Prostate gland (tissue), 2 donors: ENCODE data around the gene TXNDC9. TPM values are rescaled to one million over a fixed set of nuclear protein-coding genes. Genes with fewer than 3 reads are reported as not detected.
"Not testable (repeated sequence)": the region's sequence is repeated elsewhere in the genome, so short reads cannot be mapped to it uniquely, and the experiment has no call there.

ENCODE experiments used
- DNase-seq: peaks from one replicate; pipeline ENCODE4 v3.0.0-alpha.2; 2019; ENCODE audit warnings: low spot score
- H3K27ac ChIP-seq, 2 donors: fragments of 200-600 bp; sonication (generic); 2 replicates each; pipeline ENCODE4 v1.5.1; 2017 to 2019
- H3K27me3 ChIP-seq: fragments of 200-600 bp; sonication (generic); replicated peaks from 2 replicates; pipeline ENCODE4 v1.5.1; 2019; ENCODE audit not compliant: insufficient read depth
- H3K36me3 ChIP-seq, 2 donors: fragments of 200-600 bp; sonication (generic); 1 replicate in 1 of 2; 2 replicates in 1 of 2; pipeline versions ENCODE4 v1.5.1 to v1.8.1; 2017 to 2019
- H3K4me1 ChIP-seq: fragments of 200-600 bp; sonication (generic); replicated peaks from 2 replicates; pipeline ENCODE4 v1.5.1; 2019
- H3K4me3 ChIP-seq, 2 donors: fragments of 200-600 bp; sonication (generic); 2 replicates each; pipeline ENCODE4 v1.5.1; 2017 to 2019
- H3K9me3 ChIP-seq: fragments of 200-600 bp; sonication (generic); 2 replicates; pipeline ENCODE4 v1.5.1; 2017
- CTCF ChIP-seq, 4 experiments: fragments of 200-600 bp in 2 of 4; fragments of 450-650 bp in 2 of 4; sonication (generic) in 2 of 4; IDR thresholded peaks; 1 replicate in 3 of 4; 2 replicates in 1 of 4; pipeline ENCODE4 v1.5.1; 2016 to 2019; ENCODE audit warnings: antibody characterized with exemption in 4 of 4, mild to moderate bottlenecking in 2 of 4, moderate library complexity in 2 of 4
- POLR2A ChIP-seq: fragments of 450-650 bp; IDR thresholded peaks from one replicate; pipeline ENCODE4 v1.6.1; 2016; ENCODE audit warnings: antibody characterized with exemption, mild to moderate bottlenecking
- POLR2AphosphoS5 ChIP-seq: sonication (generic); formaldehyde crosslinking; IDR thresholded peaks from one replicate; pipeline ENCODE4 v1.6.1; 2017; ENCODE audit warnings: antibody characterized with exemption
- WGBS: methylation state at CpG from one replicate; pipeline ENCODE4 v1.1.5; 2018; 5-methylcytosine and 5-hydroxymethylcytosine counted together
- intact Hi-C: fragments of 100-400 bp; cut with DNase I; formaldehyde crosslinking; loops from one replicate; pipeline ENCODE4 v1.14.2; 2022
- total RNA-seq, 2 donors: library from RNA; depleted of rRNA; stranded (reverse); fragments of >200 nt; gene quantifications; one replicate each; pipeline ENCODE4 v1.1.0, GENCODE V29; 2016

The TXNDC9 gene
- total RNA-seq, 2 donors from 2014 or later, result 27.9 to 30.3 TPM

GRCh38 chr2:99376254-99376864 is 40.2 kb upstream of the TXNDC9 start:
- WGBS, result 91% methylated on average over 7 of the region's 7 CpGs
- H3K9me3 ChIP-seq, result no peaks in the 10 kb centered on the region
- H3K4me1 ChIP-seq, result no peaks in the 10 kb centered on the region
- no peak overlapping the region for H3K4me3 ChIP-seq
- intact Hi-C loops, result no loop called here
- no peaks in the 10 kb centered on the region for H3K36me3 ChIP-seq
- no peak overlapping the region for H3K27ac ChIP-seq
- no peak for TF ChIP-seq CTCF (IDR thresholded peaks at IDR 0.05)
- TF ChIP-seq POLR2AphosphoS5, result no peak
- TF ChIP-seq POLR2A, result no peak
- H3K27me3 ChIP-seq, result no peaks in the 10 kb centered on the region
- no peak for DNase-seq

- H3K36me3 ChIP-seq, result no peaks in the 10 kb centered on the region
- H3K4me3 ChIP-seq, result no peak overlapping the region
- H3K27me3 ChIP-seq, result no peaks in the 10 kb centered on the region
- intact Hi-C loops, result no loop called here
- no peak overlapping the region for H3K27ac ChIP-seq
- no peaks in the 10 kb centered on the region for H3K9me3 ChIP-seq
- TF ChIP-seq CTCF (IDR thresholded peaks at IDR 0.05), result no peak
- TF ChIP-seq POLR2A, result no peak
- no peak for TF ChIP-seq POLR2AphosphoS5
- no peak for DNase-seq
- no peaks in the 10 kb centered on the region for H3K4me1 ChIP-seq
Observed at GRCh38 chr2:99374747-99375146, 38.6 kb upstream of the TXNDC9 start.

GRCh38 chr2:99373144-99373543 is 37.0 kb upstream of the TXNDC9 start:
- no peaks in the 10 kb centered on the region for H3K27me3 ChIP-seq
- no peak overlapping the region for H3K27ac ChIP-seq
- H3K4me3 ChIP-seq, result no peak overlapping the region
- no peaks in the 10 kb centered on the region for H3K36me3 ChIP-seq
- intact Hi-C loops, result no loop called here
- no peaks in the 10 kb centered on the region for H3K4me1 ChIP-seq
- WGBS, result 93% methylated on average over 4 of the region's 4 CpGs
- DNase-seq, result no peak
- TF ChIP-seq CTCF (IDR thresholded peaks at IDR 0.05), result no peak
- TF ChIP-seq POLR2A, result no peak
- TF ChIP-seq POLR2AphosphoS5, result no peak
- no peaks in the 10 kb centered on the region for H3K9me3 ChIP-seq

- 98% methylated on average over 5 of the region's 5 CpGs for WGBS
- H3K27me3 ChIP-seq, H3K36me3 ChIP-seq, DNase-seq, H3K27ac ChIP-seq, H3K9me3 ChIP-seq, H3K4me3 ChIP-seq, H3K4me1 ChIP-seq, intact Hi-C loops: not testable (repeated sequence)
Observed at GRCh38 chr2:99368854-99369253, 32.7 kb upstream of the TXNDC9 start.

- TF ChIP-seq CTCF (IDR thresholded peaks at IDR 0.05) (no peak), POLR2AphosphoS5 (no peak), POLR2A (no peak)
- H3K4me1 ChIP-seq, result peaks cover 3% of the 10 kb centered on the region
- DNase-seq, result no peak
- no peak overlapping the region for H3K4me3 ChIP-seq
- no peaks in the 10 kb centered on the region for H3K27me3 ChIP-seq
- intact Hi-C loops, result no loop called here
- no peaks in the 10 kb centered on the region for H3K9me3 ChIP-seq
- 38% methylated on average over 2 of the region's 2 CpGs for WGBS
- H3K36me3 ChIP-seq, result no peaks in the 10 kb centered on the region
- H3K27ac ChIP-seq, result no peak overlapping the region
Observed at GRCh38 chr2:99365661-99366060, 29.5 kb upstream of the TXNDC9 start.
